ENCODE results near the gene ERMP1.

Gene ERMP1

GRCh38 chr9:5876711-5877110 is 43.8 kb upstream of the ERMP1 start:
- Histone ChIP-seq H4K20me1 (ENCODE audit: insufficient read depth, low read length) (no peaks in the 10 kb centered on the region), H3K4me1 (ENCODE audit: insufficient read depth, low read length) (no peaks in the 10 kb centered on the region), H3K27ac (ENCODE audit: low read length) (no peak overlapping the region), H3K36me3 (ENCODE audit: insufficient read depth, low read length) (no peaks in the 10 kb centered on the region), H3K27me3 (ENCODE audit: insufficient read depth, low read length, poor library complexity) (no peaks in the 10 kb centered on the region), H2AFZ (ENCODE audit: low read depth, low read length) (no peak overlapping the region), H3K79me2 (ENCODE audit: insufficient read depth, low read length) (no peaks in the 10 kb centered on the region), H3K9me3 (ENCODE audit: insufficient read depth, low read length, severe bottlenecking) (no peaks in the 10 kb centered on the region), H3K9ac (ENCODE audit: low read depth, low read length) (no peak overlapping the region), H3K4me2 (ENCODE audit: insufficient read depth, low read length) (no peak overlapping the region), H3K4me3 (ENCODE audit: low read depth in 1 of 2, low read length in 2 of 2) (no peak overlapping the region)
- ATAC-seq (ENCODE audit: insufficient read depth, low read depth) (no peak), DNase-seq (no peak)
- no peak for TF ChIP-seq EZH2 (IDR thresholded peaks at IDR 0.05; ENCODE audit: borderline replicate concordance, low read depth, low read length, severe bottlenecking)
- TF ChIP-seq, protein P1, sequence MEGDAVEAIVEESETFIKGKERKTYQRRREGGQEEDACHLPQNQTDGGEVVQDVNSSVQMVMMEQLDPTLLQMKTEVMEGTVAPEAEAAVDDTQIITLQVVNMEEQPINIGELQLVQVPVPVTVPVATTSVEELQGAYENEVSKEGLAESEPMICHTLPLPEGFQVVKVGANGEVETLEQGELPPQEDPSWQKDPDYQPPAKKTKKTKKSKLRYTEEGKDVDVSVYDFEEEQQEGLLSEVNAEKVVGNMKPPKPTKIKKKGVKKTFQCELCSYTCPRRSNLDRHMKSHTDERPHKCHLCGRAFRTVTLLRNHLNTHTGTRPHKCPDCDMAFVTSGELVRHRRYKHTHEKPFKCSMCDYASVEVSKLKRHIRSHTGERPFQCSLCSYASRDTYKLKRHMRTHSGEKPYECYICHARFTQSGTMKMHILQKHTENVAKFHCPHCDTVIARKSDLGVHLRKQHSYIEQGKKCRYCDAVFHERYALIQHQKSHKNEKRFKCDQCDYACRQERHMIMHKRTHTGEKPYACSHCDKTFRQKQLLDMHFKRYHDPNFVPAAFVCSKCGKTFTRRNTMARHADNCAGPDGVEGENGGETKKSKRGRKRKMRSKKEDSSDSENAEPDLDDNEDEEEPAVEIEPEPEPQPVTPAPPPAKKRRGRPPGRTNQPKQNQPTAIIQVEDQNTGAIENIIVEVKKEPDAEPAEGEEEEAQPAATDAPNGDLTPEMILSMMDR (IDR thresholded peaks at IDR 0.05; ENCODE audit: borderline replicate concordance, extremely low read depth, low read length, poor library complexity, severe bottlenecking), result no peak

DNA sequence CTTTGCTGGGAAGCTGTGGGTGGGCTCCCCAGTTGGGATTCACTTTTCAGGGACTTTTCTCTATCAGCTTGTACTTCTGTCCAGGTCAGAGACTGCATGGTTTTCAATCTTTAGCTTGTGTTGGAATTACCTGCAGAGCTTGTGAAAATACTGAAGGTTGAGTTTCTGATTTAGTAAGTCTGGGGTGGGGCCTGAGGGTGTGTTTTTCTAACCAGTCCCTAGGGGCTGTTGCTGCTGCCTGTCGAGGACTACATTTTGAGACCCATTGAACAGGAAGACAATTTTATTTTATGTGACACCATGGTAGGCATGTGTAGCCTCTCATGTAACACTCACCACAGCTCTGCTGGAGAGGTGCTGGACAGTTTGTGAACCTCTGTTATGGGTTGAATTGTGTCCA is 43.1 kb upstream of the ERMP1 start:
- Histone ChIP-seq H3K4me2 (ENCODE audit: insufficient read depth, low read length) (no peak overlapping the region), H3K36me3 (ENCODE audit: insufficient read depth, low read length) (no peaks in the 10 kb centered on the region), H3K9ac (ENCODE audit: low read depth, low read length) (no peak overlapping the region), H4K20me1 (ENCODE audit: insufficient read depth, low read length) (no peaks in the 10 kb centered on the region), H3K9me3 (ENCODE audit: insufficient read depth, low read length, severe bottlenecking) (no peaks in the 10 kb centered on the region), H3K27me3 (ENCODE audit: insufficient read depth, low read length, poor library complexity) (no peaks in the 10 kb centered on the region), H3K4me1 (ENCODE audit: insufficient read depth, low read length) (no peaks in the 10 kb centered on the region), H3K4me3 (ENCODE audit: low read depth in 1 of 2, low read length in 2 of 2) (no peak overlapping the region), H2AFZ (ENCODE audit: low read depth, low read length) (no peak overlapping the region), H3K27ac (ENCODE audit: low read length) (no peak overlapping the region), H3K79me2 (ENCODE audit: insufficient read depth, low read length) (no peaks in the 10 kb centered on the region)
- DNase-seq (no peak), ATAC-seq (ENCODE audit: insufficient read depth, low read depth) (no peak)
- TF ChIP-seq, protein P1 (IDR thresholded peaks at IDR 0.05; ENCODE audit: borderline replicate concordance, extremely low read depth, low read length, poor library complexity, severe bottlenecking), result no peak
- TF ChIP-seq EZH2 (IDR thresholded peaks at IDR 0.05; ENCODE audit: borderline replicate concordance, low read depth, low read length, severe bottlenecking), result no peak

DNA sequence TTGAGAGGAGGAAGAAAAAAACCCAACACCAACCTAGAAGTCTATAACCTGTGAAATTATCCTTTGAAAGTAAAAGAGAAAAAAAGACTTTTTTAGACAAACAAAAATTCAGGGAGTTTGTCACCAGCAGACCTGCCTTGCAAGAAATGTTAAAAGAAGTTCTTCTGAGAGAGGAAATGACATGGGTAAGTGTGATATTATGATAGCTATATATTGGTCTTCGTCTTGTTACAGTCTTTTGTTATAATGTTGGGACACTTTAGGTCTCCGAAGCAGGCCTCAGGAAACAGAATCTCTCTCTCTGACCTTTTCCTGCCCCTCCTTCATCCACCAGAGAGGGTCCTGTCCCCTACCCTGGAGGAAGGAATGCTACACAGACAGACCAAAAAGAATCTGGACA is 41.1 kb upstream of the ERMP1 start:
- H3K9ac ChIP-seq (ENCODE audit: low read depth, low read length), result no peak overlapping the region
- H3K9me3 ChIP-seq (ENCODE audit: insufficient read depth, low read length, severe bottlenecking), result no peaks in the 10 kb centered on the region
- H3K27me3 ChIP-seq (ENCODE audit: insufficient read depth, low read length, poor library complexity), result no peaks in the 10 kb centered on the region
- H2AFZ ChIP-seq (ENCODE audit: low read depth, low read length), result no peak overlapping the region
- no peak for ATAC-seq (ENCODE audit: insufficient read depth, low read depth)
- no peak for DNase-seq
- no peak overlapping the region for H3K4me2 ChIP-seq (ENCODE audit: insufficient read depth, low read length)
- H3K79me2 ChIP-seq (ENCODE audit: insufficient read depth, low read length), result no peaks in the 10 kb centered on the region
- TF ChIP-seq, protein P1 (IDR thresholded peaks at IDR 0.05; ENCODE audit: borderline replicate concordance, extremely low read depth, low read length, poor library complexity, severe bottlenecking), result no peak
- no peak for TF ChIP-seq EZH2 (IDR thresholded peaks at IDR 0.05; ENCODE audit: borderline replicate concordance, low read depth, low read length, severe bottlenecking)
- no peaks in the 10 kb centered on the region for H3K36me3 ChIP-seq (ENCODE audit: insufficient read depth, low read length)
- no peak overlapping the region for H3K27ac ChIP-seq (ENCODE audit: low read length)
- H4K20me1 ChIP-seq (ENCODE audit: insufficient read depth, low read length), result no peaks in the 10 kb centered on the region
- no peaks in the 10 kb centered on the region for H3K4me1 ChIP-seq (ENCODE audit: insufficient read depth, low read length)
- no peak overlapping the region for H3K4me3 ChIP-seq (ENCODE audit: low read depth in 1 of 2, low read length in 2 of 2)

GRCh38 chr9:5873439-5873838 is 40.5 kb upstream of the ERMP1 start:
- TF ChIP-seq, protein P1 (IDR thresholded peaks at IDR 0.05; ENCODE audit: borderline replicate concordance, extremely low read depth, low read length, poor library complexity, severe bottlenecking), result no peak
- TF ChIP-seq EZH2 (IDR thresholded peaks at IDR 0.05; ENCODE audit: borderline replicate concordance, low read depth, low read length, severe bottlenecking), result no peak
- H3K9me3 ChIP-seq (ENCODE audit: insufficient read depth, low read length, severe bottlenecking), result no peaks in the 10 kb centered on the region
- H3K4me1 ChIP-seq (ENCODE audit: insufficient read depth, low read length), result no peaks in the 10 kb centered on the region
- no peak for DNase-seq
- H3K4me3 ChIP-seq (ENCODE audit: low read depth in 1 of 2, low read length in 2 of 2), result no peak overlapping the region
- H3K36me3 ChIP-seq (ENCODE audit: insufficient read depth, low read length), result no peaks in the 10 kb centered on the region
- H2AFZ ChIP-seq (ENCODE audit: low read depth, low read length), result no peak overlapping the region
- H3K4me2 ChIP-seq (ENCODE audit: insufficient read depth, low read length), result no peak overlapping the region
- no peaks in the 10 kb centered on the region for H3K27me3 ChIP-seq (ENCODE audit: insufficient read depth, low read length, poor library complexity)
- no peaks in the 10 kb centered on the region for H3K79me2 ChIP-seq (ENCODE audit: insufficient read depth, low read length)
- no peak for ATAC-seq (ENCODE audit: insufficient read depth, low read depth)
- no peaks in the 10 kb centered on the region for H4K20me1 ChIP-seq (ENCODE audit: insufficient read depth, low read length)
- H3K27ac ChIP-seq (ENCODE audit: low read length), result no peak overlapping the region
- no peak overlapping the region for H3K9ac ChIP-seq (ENCODE audit: low read depth, low read length)

Measured in DND-41 (cell line).